Bronchial epithelial cell (primary cell): ENCODE results near the gene APCDD1L. TPM values are rescaled to one million over a fixed set of nuclear protein-coding genes. Genes with fewer than 3 reads are reported as not detected.
A peak's percentile ranks its signal among the peaks of the same experiment; 100 is the strongest.

Experiments
- DNase-seq: peaks from one replicate; pipeline ENCODE4 v3.0.0-alpha.2; 2010; ENCODE audit warnings: low read depth
- FAIRE-seq: peaks from 2 replicates; lab custom pipeline; 2011; peaks lifted over from hg19 to GRCh38; lab: Jason Lieb, UNC
- H3K27me3 ChIP-seq: 2 replicates; pipeline ENCODE4 v1.5.1; 2011; ENCODE audit warnings: low read length; ENCODE audit not compliant: control insufficient read depth, insufficient read depth
- H3K36me3 ChIP-seq: 2 replicates; pipeline ENCODE4 v1.5.1; 2011; ENCODE audit warnings: low read length; ENCODE audit not compliant: control insufficient read depth, insufficient read depth
- H3K4me3 ChIP-seq: 2 replicates; pipeline ENCODE4 v1.5.1; 2011; ENCODE audit warnings: mild to moderate bottlenecking, low read depth, low read length, control low read depth
- CTCF ChIP-seq: IDR thresholded peaks from 2 replicates; pipeline ENCODE4 v1.5.1; 2011; ENCODE audit warnings: mild to moderate bottlenecking, moderate library complexity, low read length, control low read depth, inconsistent platforms; ENCODE audit not compliant: insufficient read depth, severe bottlenecking
- total RNA-seq: library from RNA; depleted of rRNA; stranded (reverse); fragments of >200 nt; gene quantifications from 2 replicates; pipeline ENCODE4 v1.2.1, GENCODE V29; 2014

Gene APCDD1L
- total RNA-seq, 1 donor from 2014 or later, result under 0.01 TPM

DNA sequence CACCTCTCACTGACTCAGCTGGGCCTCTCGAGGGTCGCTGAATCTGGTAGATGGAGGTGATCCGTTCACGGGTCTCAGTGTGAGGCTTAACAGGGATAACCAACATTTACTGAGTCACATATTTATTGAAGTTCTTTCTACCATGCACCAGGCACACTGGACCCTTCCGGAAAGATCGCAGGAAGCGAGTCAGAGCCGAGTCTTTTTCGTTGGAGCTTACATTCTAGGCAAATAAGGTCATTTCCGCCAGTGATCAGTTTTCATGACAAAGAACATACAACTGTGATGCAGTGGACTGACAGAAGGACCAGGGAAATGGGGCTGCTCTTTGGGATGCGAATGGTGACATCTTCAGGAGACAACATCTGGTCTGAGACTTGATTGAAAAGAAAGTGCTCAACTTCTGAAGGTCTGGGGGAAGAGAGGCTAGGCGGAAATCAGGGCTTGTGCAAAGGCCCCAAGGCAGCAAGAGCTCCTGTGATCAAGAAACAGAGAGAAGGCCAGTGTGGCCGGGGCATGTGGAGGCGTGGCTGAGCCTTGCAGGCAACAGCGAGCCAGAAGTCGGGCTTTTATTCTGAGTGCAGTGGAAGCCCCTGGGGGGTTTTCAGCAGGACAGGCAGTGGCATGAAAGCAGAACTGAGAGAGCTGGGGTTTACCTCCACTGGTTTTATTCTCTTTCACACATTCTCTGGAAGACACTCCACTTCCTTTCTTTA is 56.7 kb downstream of the APCDD1L start:
- no peaks in the 10 kb centered on the region for H3K36me3 ChIP-seq
- no peak for TF ChIP-seq CTCF
- H3K4me3 ChIP-seq, result no peak overlapping the region
- no peak for FAIRE-seq
- DNase-seq, result peak; percentile 60
- no peaks in the 10 kb centered on the region for H3K27me3 ChIP-seq

DNA sequence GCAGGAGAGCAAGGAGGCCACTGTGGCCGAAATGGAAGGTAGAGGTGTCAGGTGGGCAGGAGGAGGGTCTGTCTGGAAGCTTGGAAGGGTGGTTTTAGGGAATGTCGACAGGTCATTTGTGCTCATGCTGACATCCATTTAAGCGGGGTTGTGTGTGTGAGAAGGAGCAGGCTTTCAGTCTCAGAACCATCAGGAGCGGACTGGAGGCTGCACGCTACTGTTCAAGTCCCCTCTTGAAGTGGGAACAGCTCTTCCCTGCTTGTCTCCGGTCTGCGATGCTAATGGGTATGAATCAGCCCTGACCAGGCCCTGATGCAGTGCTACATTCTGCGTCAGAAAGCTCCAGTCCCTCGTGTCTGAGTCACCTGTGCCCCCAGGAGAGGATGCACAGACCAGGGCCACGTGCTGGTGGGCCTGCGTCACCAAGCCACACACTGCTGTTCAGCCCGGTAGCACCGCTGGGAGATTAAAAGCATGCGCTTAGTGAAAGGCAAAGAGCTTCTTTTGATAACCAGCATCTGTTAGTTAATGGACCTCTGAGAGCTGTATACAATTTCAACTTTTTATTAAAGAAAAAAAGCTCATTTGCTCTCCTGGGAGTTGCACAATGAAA is 58.0 kb downstream of the APCDD1L start:
- no peak for TF ChIP-seq CTCF
- Histone ChIP-seq H3K36me3 (no peaks in the 10 kb centered on the region), H3K4me3 (no peak overlapping the region), H3K27me3 (no peaks in the 10 kb centered on the region)
- DNase-seq, result peak; percentile 94
- FAIRE-seq, result no peak

GRCh38 chr20:58454460-58454859 is 60.7 kb downstream of the APCDD1L start:
- no peaks in the 10 kb centered on the region for H3K27me3 ChIP-seq
- H3K36me3 ChIP-seq, result no peaks in the 10 kb centered on the region
- no peak for TF ChIP-seq CTCF
- FAIRE-seq (no peak), DNase-seq (no peak)
- no peak overlapping the region for H3K4me3 ChIP-seq

GRCh38 chr20:58453391-58453790 is 61.8 kb downstream of the APCDD1L start:
- Histone ChIP-seq H3K36me3 (no peaks in the 10 kb centered on the region), H3K4me3 (no peak overlapping the region), H3K27me3 (no peaks in the 10 kb centered on the region)
- FAIRE-seq (no peak), DNase-seq (no peak)
- no peak for TF ChIP-seq CTCF

DNA sequence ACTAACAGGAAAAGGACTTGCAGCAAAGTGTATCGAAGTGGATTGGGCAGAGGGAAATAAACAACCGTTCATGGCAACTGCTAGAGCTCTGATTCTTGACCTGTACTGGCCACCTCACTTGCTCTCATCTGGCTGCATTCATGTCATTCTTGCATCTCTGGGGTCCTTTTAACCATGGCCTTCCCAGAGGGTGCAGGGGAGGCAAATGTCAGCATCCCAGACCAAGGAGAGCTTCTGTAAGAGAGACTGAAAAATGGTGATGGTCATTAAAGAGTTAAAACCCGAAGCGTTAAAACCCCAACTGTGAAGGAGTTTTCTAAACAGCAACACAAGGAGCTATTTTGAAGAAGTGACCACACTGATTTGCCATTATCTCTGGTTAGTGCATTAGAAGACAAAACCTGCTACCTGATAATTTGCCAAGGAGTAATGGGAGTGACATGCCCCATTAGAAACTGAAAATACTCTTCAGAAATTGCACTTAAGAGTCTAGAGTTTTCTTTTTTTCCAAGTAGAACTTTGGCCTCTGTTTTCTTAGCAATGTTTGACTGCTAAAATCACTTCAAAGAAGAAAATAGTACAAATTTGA is 62.4 kb downstream of the APCDD1L start:
- no peak for FAIRE-seq

More for the DNA sequence above, 62.4 kb downstream of the APCDD1L start:
- DNase-seq, result no peak
- Histone ChIP-seq H3K36me3 (no peaks in the 10 kb centered on the region), H3K4me3 (no peak overlapping the region), H3K27me3 (no peaks in the 10 kb centered on the region)
- TF ChIP-seq CTCF, result no peak
